C4-2B (cell line): ENCODE data around the gene P2RY2.

ENCODE experiments used
- CTCF ChIP-seq: fragments of 450-650 bp; conservative IDR thresholded peaks from 2 replicates; pipeline ENCODE4 v1.5.1; 2017; ENCODE audit warnings: mild to moderate bottlenecking
- ZFX ChIP-seq: fragments of 450-650 bp; IDR thresholded peaks from 2 replicates; pipeline ENCODE4 v1.6.1; 2017

- no peak for TF ChIP-seq CTCF
- TF ChIP-seq ZFX: no peak
Measured at GRCh38 chr11:73229896-73230875, 12.1 kb downstream of the P2RY2 start.
